CD4-positive, alpha-beta T cell treated with Interleukin-6 at 100 ng/mL for 8 hours (primary cell): Measurements from ENCODE around the gene COPS7A.

ENCODE experiments used
- DNase-seq: peaks from one replicate; pipeline ENCODE4 v3.0.0-alpha.2; 2020; ENCODE audit warnings: mixed read lengths, low spot score

The COPS7A gene

GRCh38 chr12:6769666-6770065, 45.8 kb downstream of the COPS7A start:
- DNase-seq = no peak

GRCh38 chr12:6770094-6770493, 46.2 kb downstream of the COPS7A start:
- DNase-seq = no peak

GRCh38 chr12:6770600-6770999, 46.8 kb downstream of the COPS7A start:
- DNase-seq = no peak

GRCh38 chr12:6771091-6771495, 47.2 kb downstream of the COPS7A start:
- no peak for DNase-seq

GRCh38 chr12:6771509-6772330, 47.9 kb downstream of the COPS7A start:
- DNase-seq = no peak

GRCh38 chr12:6772331-6772695, 48.5 kb downstream of the COPS7A start, which contains the start of gene LAG3:
LAG3 (plus strand) TSS chr12:6772520; CDS start chr12:6772853, 333 bp downstream.
- DNase-seq = peak; percentile 16

GRCh38 chr12:6772726-6773589, 49.1 kb downstream of the COPS7A start:
- DNase-seq = no peak

- DNase-seq = no peak
Observed at GRCh38 chr12:6773590-6774351, 49.9 kb downstream of the COPS7A start.

GRCh38 chr12:6774499-6775062, 50.7 kb downstream of the COPS7A start:
- DNase-seq = no peak

GRCh38 chr12:6775185-6776174, 51.6 kb downstream of the COPS7A start:
- no peak for DNase-seq

- no peak for DNase-seq
Observed at GRCh38 chr12:6777386-6777785, 53.5 kb downstream of the COPS7A start.

- DNase-seq = no peak
Observed at GRCh38 chr12:6778217-6778573, 54.3 kb downstream of the COPS7A start.

GRCh38 chr12:6778574-6779550, 55.0 kb downstream of the COPS7A start:
- DNase-seq = peak; percentile 89

GRCh38 chr12:6779708-6780432, 56.0 kb downstream of the COPS7A start:
- no peak for DNase-seq

GRCh38 chr12:6780573-6780972, 56.7 kb downstream of the COPS7A start:
- DNase-seq = no peak
